ENCODE measurements around the gene C1orf122. TPM values are rescaled to one million over a fixed set of nuclear protein-coding genes. Genes with fewer than 3 reads are reported as not detected.
A peak's percentile ranks its signal among the peaks of the same experiment; 100 is the strongest.

C1orf122 gene
- total RNA-seq, 1 experiment from 2014 or later = 37.7 TPM

GRCh38 chr1:37792943-37793686 is 14.5 kb upstream of the C1orf122 start:
- Mint-ChIP-seq H3K27ac (ENCODE audit: unreplicated experiment) (no peak overlapping the region), H3K4me1 (ENCODE audit: low read depth, unreplicated experiment) (no peaks in the 10 kb centered on the region), H3K9me3 (ENCODE audit: unreplicated experiment) (no peaks in the 10 kb centered on the region), H3K36me3 (ENCODE audit: insufficient read depth, unreplicated experiment) (peaks cover 10% of the 10 kb centered on the region), H3K4me3 (ENCODE audit: unreplicated experiment) (peak overlapping the region; percentile 78), H3K27me3 (ENCODE audit: insufficient read depth, unreplicated experiment) (no peaks in the 10 kb centered on the region)
- ChIA-PET CTCF (no interaction called here), POLR2A (no interaction called here)
- Histone ChIP-seq H3K4me3 (ENCODE audit: low read depth, low read length) (peak overlapping the region; percentile 71), H3K27me3 (replicated peaks; ENCODE audit: control insufficient read depth, insufficient read depth, low read length) (no peaks in the 10 kb centered on the region), H3K9me3 (no peaks in the 10 kb centered on the region), H3K36me3 (ENCODE audit: control insufficient read depth, insufficient read depth, low read length) (no peaks in the 10 kb centered on the region), H3K4me1 (no peaks in the 10 kb centered on the region; the same call in 1 of the 2 replicates)
- no peak for DNase-seq
- BruUV-seq (replicated peaks) = no TSS peak
- TF ChIP-seq CTCF (IDR thresholded peaks at IDR 0.05; ENCODE audit: insufficient read depth in 1 of 2, low read depth in 1 of 2, low read length in 1 of 2, severe bottlenecking in 1 of 2, unreplicated experiment in 1 of 2) = no peak
- intact Hi-C loops (cut with micrococcal nuclease; ENCODE audit: unreplicated experiment) = no loop called here

- H3K36me3 ChIP-seq (ENCODE audit: control insufficient read depth, insufficient read depth, low read length) = no peaks in the 10 kb centered on the region
- no peaks in the 10 kb centered on the region for H3K9me3 ChIP-seq
- CTCF ChIA-PET = interaction anchor here (0.5 kb wide), 1 partner anchor 14 kb away, joined by 4 read pairs; the partner anchor contains the start of genes C1orf122 and YRDC
- intact Hi-C loops (cut with micrococcal nuclease; ENCODE audit: unreplicated experiment) = no loop called here
- Mint-ChIP-seq H3K4me1 (ENCODE audit: low read depth, unreplicated experiment) (no peaks in the 10 kb centered on the region), H3K9me3 (ENCODE audit: unreplicated experiment) (no peaks in the 10 kb centered on the region), H3K4me3 (ENCODE audit: unreplicated experiment) (peak within 1 kb of the TSS; percentile 78), H3K27ac (ENCODE audit: unreplicated experiment) (no peak within 1 kb of the TSS), H3K36me3 (ENCODE audit: insufficient read depth, unreplicated experiment) (peaks cover 13% of the 10 kb centered on the region), H3K27me3 (ENCODE audit: insufficient read depth, unreplicated experiment) (no peaks in the 10 kb centered on the region)
- POLR2A ChIA-PET = interaction anchor here (1.1 kb wide), 1 partner anchor 14 kb away, joined by 9 read pairs; the partner anchor contains the start of genes C1orf122 and YRDC
- no peak for TF ChIP-seq CTCF (IDR thresholded peaks at IDR 0.05; ENCODE audit: insufficient read depth in 1 of 2, low read depth in 1 of 2, low read length in 1 of 2, severe bottlenecking in 1 of 2, unreplicated experiment in 1 of 2)
- peak; percentile 54 to 65 for DNase-seq
- peak within 1 kb of the TSS; percentile 71 for H3K4me3 ChIP-seq (ENCODE audit: low read depth, low read length)
- no TSS peak for BruUV-seq (replicated peaks)
- H3K4me1 ChIP-seq = no peaks in the 10 kb centered on the region; the same call in 1 of the 2 replicates
- H3K27me3 ChIP-seq (replicated peaks; ENCODE audit: control insufficient read depth, insufficient read depth, low read length) = no peaks in the 10 kb centered on the region
These were observed 13.7 kb upstream of the C1orf122 start, which contains the start of gene MANEAL for GRCh38 chr1:37793773-37794371. Gene MANEAL (plus strand): TSS chr1:37793847. CDS start chr1:37794183, 336 bp downstream.
